PFSK-1 (cell line): Measurements from ENCODE around the gene GAD1.

ENCODE experiments used
- FOXP2 ChIP-seq: optimal IDR thresholded peaks from 2 replicates; pipeline ENCODE3; 2011; ENCODE audit warnings: borderline replicate concordance, control low read depth, inconsistent platforms; ENCODE audit not compliant: insufficient read depth; ENCODE audit errors: extremely low read length, extremely low read depth
- POLR2AphosphoS5 ChIP-seq: IDR thresholded peaks from 2 replicates; pipeline ENCODE4 v1.6.1; 2012; ENCODE audit warnings: low read depth, mild to moderate bottlenecking, control low read depth, low read length, moderate library complexity
- SIN3A ChIP-seq: IDR thresholded peaks from 2 replicates; pipeline ENCODE4 v1.6.1; 2012; ENCODE audit warnings: mild to moderate bottlenecking, low read length, moderate library complexity, borderline replicate concordance; ENCODE audit not compliant: insufficient read depth
- TAF1 ChIP-seq: IDR thresholded peaks from 2 replicates; pipeline ENCODE4 v1.6.1; 2012; ENCODE audit warnings: low read length, control low read depth, borderline replicate concordance; ENCODE audit not compliant: insufficient read depth
- TF ChIP-seq, protein P1 (sequence below), 2 experiments: IDR thresholded peaks; 2 replicates each; pipeline versions ENCODE4 v1.6.1 to v1.8.0; 2011 to 2012; ENCODE audit warnings: low read depth in 2 of 2, low read length in 2 of 2, control low read depth in 1 of 2, inconsistent platforms in 1 of 2, mild to moderate bottlenecking in 1 of 2, moderate library complexity in 1 of 2; ENCODE audit not compliant: insufficient read depth in 1 of 2

The GAD1 gene

GRCh38 chr2:170798996-170799395, 17.7 kb upstream of the GAD1 start:
- TF ChIP-seq, protein P1, sequence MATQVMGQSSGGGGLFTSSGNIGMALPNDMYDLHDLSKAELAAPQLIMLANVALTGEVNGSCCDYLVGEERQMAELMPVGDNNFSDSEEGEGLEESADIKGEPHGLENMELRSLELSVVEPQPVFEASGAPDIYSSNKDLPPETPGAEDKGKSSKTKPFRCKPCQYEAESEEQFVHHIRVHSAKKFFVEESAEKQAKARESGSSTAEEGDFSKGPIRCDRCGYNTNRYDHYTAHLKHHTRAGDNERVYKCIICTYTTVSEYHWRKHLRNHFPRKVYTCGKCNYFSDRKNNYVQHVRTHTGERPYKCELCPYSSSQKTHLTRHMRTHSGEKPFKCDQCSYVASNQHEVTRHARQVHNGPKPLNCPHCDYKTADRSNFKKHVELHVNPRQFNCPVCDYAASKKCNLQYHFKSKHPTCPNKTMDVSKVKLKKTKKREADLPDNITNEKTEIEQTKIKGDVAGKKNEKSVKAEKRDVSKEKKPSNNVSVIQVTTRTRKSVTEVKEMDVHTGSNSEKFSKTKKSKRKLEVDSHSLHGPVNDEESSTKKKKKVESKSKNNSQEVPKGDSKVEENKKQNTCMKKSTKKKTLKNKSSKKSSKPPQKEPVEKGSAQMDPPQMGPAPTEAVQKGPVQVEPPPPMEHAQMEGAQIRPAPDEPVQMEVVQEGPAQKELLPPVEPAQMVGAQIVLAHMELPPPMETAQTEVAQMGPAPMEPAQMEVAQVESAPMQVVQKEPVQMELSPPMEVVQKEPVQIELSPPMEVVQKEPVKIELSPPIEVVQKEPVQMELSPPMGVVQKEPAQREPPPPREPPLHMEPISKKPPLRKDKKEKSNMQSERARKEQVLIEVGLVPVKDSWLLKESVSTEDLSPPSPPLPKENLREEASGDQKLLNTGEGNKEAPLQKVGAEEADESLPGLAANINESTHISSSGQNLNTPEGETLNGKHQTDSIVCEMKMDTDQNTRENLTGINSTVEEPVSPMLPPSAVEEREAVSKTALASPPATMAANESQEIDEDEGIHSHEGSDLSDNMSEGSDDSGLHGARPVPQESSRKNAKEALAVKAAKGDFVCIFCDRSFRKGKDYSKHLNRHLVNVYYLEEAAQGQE (IDR thresholded peaks at IDR 0.05; ENCODE audit: insufficient read depth in 1 of 2, low read depth in 2 of 2, low read length in 2 of 2): no peak
- TF ChIP-seq FOXP2 (no peak), TAF1 (no peak), SIN3A (no peak), POLR2AphosphoS5 (no peak)

GRCh38 chr2:170806548-170806947, 10.1 kb upstream of the GAD1 start:
- TF ChIP-seq, protein P1 (IDR thresholded peaks at IDR 0.05; ENCODE audit: insufficient read depth in 1 of 2, low read depth in 2 of 2, low read length in 2 of 2): no peak
- TF ChIP-seq SIN3A (no peak), FOXP2 (no peak), POLR2AphosphoS5 (no peak), TAF1 (no peak)

DNA sequence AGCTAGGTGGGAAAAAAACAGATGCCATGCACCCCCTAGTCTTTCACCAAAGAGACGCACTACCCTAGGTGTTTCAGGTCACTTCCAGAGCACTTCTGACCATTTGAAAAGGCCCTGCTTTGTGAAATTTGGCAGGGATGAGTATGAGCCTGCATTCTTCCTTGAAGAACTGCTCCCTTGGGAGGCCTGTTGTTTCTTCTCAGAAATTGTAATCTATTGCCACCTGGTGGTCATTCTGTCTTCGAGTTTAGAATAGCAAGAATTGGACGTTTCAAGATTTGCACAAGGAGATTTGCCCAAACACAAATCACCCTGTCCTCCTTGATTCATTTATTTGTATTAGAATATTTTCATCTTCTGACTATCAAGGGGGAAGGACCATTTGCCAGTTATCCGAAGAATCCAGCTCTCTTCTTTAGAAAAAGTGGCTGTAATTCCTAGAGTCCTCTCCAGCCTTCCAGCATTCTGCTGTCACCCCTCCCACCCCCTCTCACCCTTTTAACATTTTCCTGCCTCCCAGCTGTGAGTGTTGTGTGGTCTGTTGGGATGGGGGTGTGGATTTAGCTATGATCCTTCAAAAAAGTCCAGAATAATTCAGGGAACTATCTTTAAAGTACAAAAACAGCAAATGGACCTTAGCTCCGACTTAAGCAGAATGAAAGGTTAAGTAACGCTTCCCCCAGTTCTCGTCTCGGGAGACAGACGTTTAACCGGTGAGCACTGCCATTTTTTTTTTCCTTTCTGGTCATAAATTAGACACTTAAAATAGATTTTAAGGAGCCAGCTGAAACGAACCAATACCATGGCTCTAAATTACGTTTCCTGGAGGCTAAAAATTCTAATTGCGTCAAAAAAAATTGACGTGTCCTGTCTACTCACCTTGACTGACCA, 3.7 kb upstream of the GAD1 start:
- no peak for TF ChIP-seq SIN3A
- no peak for TF ChIP-seq TAF1
- no peak for TF ChIP-seq FOXP2
- TF ChIP-seq, protein P1 (IDR thresholded peaks at IDR 0.05; ENCODE audit: insufficient read depth in 1 of 2, low read depth in 2 of 2, low read length in 2 of 2): no peak
- TF ChIP-seq POLR2AphosphoS5: no peak

GRCh38 chr2:170813611-170814532, 2.8 kb upstream of the GAD1 start:
- TF ChIP-seq SIN3A: no peak
- TF ChIP-seq, protein P1 (IDR thresholded peaks at IDR 0.05; ENCODE audit: insufficient read depth in 1 of 2, low read depth in 2 of 2, low read length in 2 of 2): peak; percentile 77 to 94
